Renal cortex interstitium (tissue), 11 donors: ENCODE results near the gene CPNE9. TPM values are rescaled to one million over a fixed set of nuclear protein-coding genes. Genes with fewer than 3 reads are reported as not detected.
"Not testable (repeated sequence)": the region's sequence is repeated elsewhere in the genome, so short reads cannot be mapped to it uniquely, and the experiment has no call there.

Experiments used
- DNase-seq, 11 donors: peaks; one replicate each; pipeline ENCODE4 v3.0.0-alpha.2; 2013; ENCODE audit warnings: low read depth in 9 of 11, low spot score in 4 of 11; ENCODE audit errors: extremely low read depth in 1 of 11
- polyA plus RNA-seq, 3 donors: library from polyadenylated mRNA; unstranded; fragments of 120-200 nt; gene quantifications; one replicate each; pipeline ENCODE4 v1.2.1, GENCODE V29; 2013; ENCODE audit not compliant: insufficient read length in 3 of 3

The CPNE9 gene
- polyA plus RNA-seq, 3 donors: 0.29 TPM; not detected in 2

- DNase-seq: no peak
Observed at GRCh38 chr3:9765865-9766264, 62.2 kb downstream of the CPNE9 start.

GRCh38 chr3:9767418-9767817 lies 63.8 kb downstream of the CPNE9 start:
- DNase-seq: no peak

GRCh38 chr3:9768141-9768775 lies 64.6 kb downstream of the CPNE9 start:
- no peak for DNase-seq

GRCh38 chr3:9769012-9769411 lies 65.4 kb downstream of the CPNE9 start:
- DNase-seq: no peak

- peak in 8 of 11 donors; percentile 60 to 70 (median 65) for DNase-seq
Observed at GRCh38 chr3:9769426-9770275, 66.0 kb downstream of the CPNE9 start, which contains the start of gene CAMK1. TSS of gene CAMK1 (minus strand) at chr3:9769947. CDS start at chr3:9767749, 2,198 bp downstream.

GRCh38 chr3:9770276-9770812 lies 66.7 kb downstream of the CPNE9 start:
- peak in 3 of 11 donors; percentile 39 to 72 (median 44) for DNase-seq

- not testable (repeated sequence) for DNase-seq
Observed at GRCh38 chr3:9771007-9771406, 67.4 kb downstream of the CPNE9 start.

GRCh38 chr3:9776896-9777693 lies 73.5 kb downstream of the CPNE9 start:
- no peak for DNase-seq

- no peak for DNase-seq
Observed at GRCh38 chr3:9777694-9778021, 74.0 kb downstream of the CPNE9 start.

- no peak for DNase-seq
Observed at GRCh38 chr3:9778143-9779074, 74.8 kb downstream of the CPNE9 start.

- DNase-seq: no peak
Observed at GRCh38 chr3:9779075-9779593, 75.5 kb downstream of the CPNE9 start.

Other genes starting within 250 kb of the CPNE9 start
- gene LHFPL4, start 150.0 kb upstream of the CPNE9 start, polyA plus RNA-seq: under 1 TPM in 2 of 3 donors, not detected in 1; 0.03 to 0.07 TPM
- 10 to 100 TPM; 29.8 to 33.1 (median 33.1) TPM for gene MTMR14, start 54.3 kb upstream of the CPNE9 start, polyA plus RNA-seq
- 10 to 100 TPM; 17.8 to 21.3 (median 20.0) TPM for gene BRPF1, start 27.9 kb downstream of the CPNE9 start, polyA plus RNA-seq
- 10 to 100 TPM; 57.5 to 77.5 (median 59.4) TPM for gene OGG1, start 46.1 kb downstream of the CPNE9 start, polyA plus RNA-seq
- 10 to 100 TPM; 16.0 to 22.6 (median 18.7) TPM for gene CAMK1, start 66.1 kb downstream of the CPNE9 start, polyA plus RNA-seq
- 10 to 100 TPM; 58.2 to 73.4 (median 71.1) TPM for gene TADA3, start 88.6 kb downstream of the CPNE9 start, polyA plus RNA-seq
- 100 to 1,000 TPM; 113 to 145 (median 141) TPM for gene ARPC4, start 89.2 kb downstream of the CPNE9 start, polyA plus RNA-seq
- gene TTLL3, start 106.4 kb downstream of the CPNE9 start, polyA plus RNA-seq: 10 to 100 TPM; 44.0 to 92.7 (median 47.5) TPM
- gene RPUSD3, start 140.2 kb downstream of the CPNE9 start, polyA plus RNA-seq: 10 to 100 TPM; 29.9 to 36.6 (median 34.9) TPM
- gene CIDEC, start 176.4 kb downstream of the CPNE9 start, polyA plus RNA-seq: under 1 TPM; 0.13 to 0.30 (median 0.17) TPM
- gene JAGN1, start 186.8 kb downstream of the CPNE9 start, polyA plus RNA-seq: 10 to 100 TPM; 40.4 to 47.0 (median 46.5) TPM
- 10 to 100 TPM in 1 of 3 donors, 1 to 10 TPM in 2; 8.9 to 14.5 (median 10.0) TPM for gene IL17RE, start 199.0 kb downstream of the CPNE9 start, polyA plus RNA-seq
- gene IL17RC, start 213.3 kb downstream of the CPNE9 start, polyA plus RNA-seq: 10 to 100 TPM; 30.9 to 42.3 (median 39.6) TPM
- gene CRELD1, start 230.0 kb downstream of the CPNE9 start, polyA plus RNA-seq: 10 to 100 TPM; 50.6 to 72.2 (median 54.2) TPM
- 1 to 10 TPM; 3.7 to 4.8 (median 4.2) TPM for gene PRRT3, start 248.6 kb downstream of the CPNE9 start, polyA plus RNA-seq